Liver (tissue), 9 donors: ENCODE results near the gene SMYD4. TPM values are rescaled to one million over a fixed set of nuclear protein-coding genes. Genes with fewer than 3 reads are reported as not detected.
A peak's percentile ranks its signal among the peaks of the same experiment; 100 is the strongest.

ENCODE experiments used
- DNase-seq: peaks from one replicate; pipeline ENCODE4 v3.0.0-alpha.2; 2017; ENCODE audit warnings: low spot score
- H3K27ac ChIP-seq, 2 donors: one replicate each; pipeline ENCODE4 v1.7.0; 2013; ENCODE audit warnings: inconsistent platforms in 2 of 2, low read length in 2 of 2, control low read depth in 1 of 2, low read depth in 1 of 2, mild to moderate bottlenecking in 1 of 2
- H3K27me3 ChIP-seq, 4 donors: one replicate each; pipeline versions ENCODE4 v1.6.1 to v1.7.0; 2013; ENCODE audit warnings: low read length in 3 of 4, inconsistent platforms in 1 of 4, mild to moderate bottlenecking in 1 of 4, moderate library complexity in 1 of 4; ENCODE audit not compliant: control insufficient read depth in 4 of 4, insufficient read depth in 4 of 4
- H3K36me3 ChIP-seq, 4 donors: one replicate each; pipeline versions ENCODE4 v1.6.1 to v1.7.0; 2013; ENCODE audit warnings: low read length in 3 of 4, mild to moderate bottlenecking in 3 of 4, low read depth in 1 of 4, moderate library complexity in 1 of 4; ENCODE audit not compliant: control insufficient read depth in 4 of 4, insufficient read depth in 3 of 4
- H3K4me1 ChIP-seq, 4 donors: one replicate each; pipeline versions ENCODE4 v1.6.1 to v1.7.0; 2013; ENCODE audit warnings: low read length in 3 of 4, mild to moderate bottlenecking in 3 of 4, moderate library complexity in 1 of 4; ENCODE audit not compliant: control insufficient read depth in 4 of 4, insufficient read depth in 4 of 4
- H3K4me3 ChIP-seq, 3 donors: one replicate each; pipeline versions ENCODE4 v1.6.1 to v1.7.0; 2013; ENCODE audit warnings: low read length in 3 of 3, control low read depth in 1 of 3, low read depth in 1 of 3, mild to moderate bottlenecking in 1 of 3
- H3K9ac ChIP-seq, 2 donors: one replicate each; pipeline ENCODE4 v1.7.0; 2013; ENCODE audit warnings: low read length in 2 of 2, mild to moderate bottlenecking in 2 of 2, moderate library complexity in 2 of 2, control low read depth in 1 of 2, low read depth in 1 of 2
- H3K9me3 ChIP-seq, 4 donors: one replicate each; pipeline versions ENCODE4 v1.6.1 to v1.7.0; 2013; ENCODE audit warnings: low read length in 3 of 4; ENCODE audit not compliant: control insufficient read depth in 4 of 4
- ATF3 ChIP-seq: IDR thresholded peaks from 2 replicates; pipeline ENCODE4 v1.6.1; 2016; ENCODE audit warnings: antibody characterized with exemption
- CTCF ChIP-seq: fragments of 150-350 bp; IDR thresholded peaks from 2 replicates; pipeline ENCODE4 v1.5.1; 2017; ENCODE audit warnings: improper control_type of control experiment, low read depth, low read length; ENCODE audit not compliant: missing input control
- EGR1 ChIP-seq, 2 donors: IDR thresholded peaks; 2 replicates each; pipeline ENCODE4 v1.6.1; 2016 to 2018; ENCODE audit warnings: antibody characterized with exemption in 2 of 2, low read depth in 2 of 2
- FOXA1 ChIP-seq: IDR thresholded peaks from 2 replicates; pipeline ENCODE4 v1.6.1; 2016; ENCODE audit warnings: antibody characterized with exemption
- FOXA2 ChIP-seq: IDR thresholded peaks from 2 replicates; pipeline ENCODE4 v1.6.1; 2016; ENCODE audit warnings: antibody characterized with exemption
- GABPA ChIP-seq, 2 donors: IDR thresholded peaks in 1 of 2; conservative IDR thresholded peaks in 1 of 2; 2 replicates each; pipeline ENCODE4 v1.6.1; 2016; ENCODE audit warnings: antibody characterized with exemption in 2 of 2, mild to moderate bottlenecking in 1 of 2, moderate library complexity in 1 of 2
- HNF4A ChIP-seq, 2 donors: conservative IDR thresholded peaks; 2 replicates each; pipeline ENCODE4 v1.6.1; 2016; ENCODE audit warnings: antibody characterized with exemption in 2 of 2, mild to moderate bottlenecking in 2 of 2
- HNF4G ChIP-seq: IDR thresholded peaks from 2 replicates; pipeline ENCODE4 v1.6.1; 2016; ENCODE audit warnings: antibody characterized with exemption
- JUND ChIP-seq, 2 donors: IDR thresholded peaks; 2 replicates each; pipeline ENCODE4 v1.6.1; 2016; ENCODE audit warnings: antibody characterized with exemption in 2 of 2
- NR2F2 ChIP-seq: IDR thresholded peaks from 2 replicates; pipeline ENCODE4 v1.6.1; 2016; ENCODE audit warnings: antibody characterized with exemption
- RAD21 ChIP-seq, 2 donors: IDR thresholded peaks; 2 replicates each; pipeline ENCODE4 v1.6.1; 2016; ENCODE audit warnings: antibody characterized with exemption in 2 of 2, mild to moderate bottlenecking in 2 of 2
- RXRA ChIP-seq, 2 donors: IDR thresholded peaks; 2 replicates each; pipeline ENCODE4 v1.6.1; 2017 to 2018; ENCODE audit warnings: antibody characterized with exemption in 2 of 2, mild to moderate bottlenecking in 1 of 2
- SP1 ChIP-seq: IDR thresholded peaks from 2 replicates; pipeline ENCODE4 v1.6.1; 2018; ENCODE audit warnings: antibody characterized with exemption, mild to moderate bottlenecking
- TAF1 ChIP-seq: conservative IDR thresholded peaks from 2 replicates; pipeline ENCODE4 v1.6.1; 2016; ENCODE audit warnings: antibody characterized with exemption, mild to moderate bottlenecking
- YY1 ChIP-seq: IDR thresholded peaks from 2 replicates; pipeline ENCODE4 v1.6.1; 2016; ENCODE audit warnings: antibody characterized with exemption, mild to moderate bottlenecking
- ZBTB33 ChIP-seq: IDR thresholded peaks from 2 replicates; pipeline ENCODE4 v1.6.1; 2016; ENCODE audit warnings: antibody characterized with exemption
- WGBS: extraction: QIAGEN DNeasy Blood & Tissue Kit; methylation state at CpG from one replicate; pipeline ENCODE4 v1.1.7; 2013; 5-methylcytosine and 5-hydroxymethylcytosine counted together
- polyA plus RNA-seq, 2 donors: library from polyadenylated mRNA; stranded (reverse) in 1 of 2; unstranded in 1 of 2; fragments of 200-250 nt in 1 of 2; fragments of >200 nt in 1 of 2; fragmentation: Nextera tagmentation in 1 of 2; extraction: Ambion mirVana in 1 of 2; gene quantifications; one replicate each; pipeline versions ENCODE4 v1.2.1 to v1.2.3, GENCODE V29; 2013 to 2015
- total RNA-seq, 2 donors: library from RNA; depleted of rRNA; stranded (reverse); fragments of >200 nt; gene quantifications; one replicate each; pipeline ENCODE4 v1.2.3, GENCODE V29; 2014
- TF ChIP-seq, protein P1 (sequence below): IDR thresholded peaks from 2 replicates; pipeline ENCODE4 v1.6.1; 2016; ENCODE audit warnings: antibody characterized with exemption
- TF ChIP-seq, protein P2 (sequence below): IDR thresholded peaks from 2 replicates; pipeline ENCODE4 v1.6.1; 2016; ENCODE audit warnings: antibody characterized with exemption, mild to moderate bottlenecking
- donor health status: healthy.
- donor health status: healthy.
- donor health status: healthy.
- donor health status: healthy.
- donor health status: healthy.

Gene SMYD4
- total and polyA plus RNA-seq, 4 donors: 2.2 to 9.5 (median 5.2) TPM

DNA sequence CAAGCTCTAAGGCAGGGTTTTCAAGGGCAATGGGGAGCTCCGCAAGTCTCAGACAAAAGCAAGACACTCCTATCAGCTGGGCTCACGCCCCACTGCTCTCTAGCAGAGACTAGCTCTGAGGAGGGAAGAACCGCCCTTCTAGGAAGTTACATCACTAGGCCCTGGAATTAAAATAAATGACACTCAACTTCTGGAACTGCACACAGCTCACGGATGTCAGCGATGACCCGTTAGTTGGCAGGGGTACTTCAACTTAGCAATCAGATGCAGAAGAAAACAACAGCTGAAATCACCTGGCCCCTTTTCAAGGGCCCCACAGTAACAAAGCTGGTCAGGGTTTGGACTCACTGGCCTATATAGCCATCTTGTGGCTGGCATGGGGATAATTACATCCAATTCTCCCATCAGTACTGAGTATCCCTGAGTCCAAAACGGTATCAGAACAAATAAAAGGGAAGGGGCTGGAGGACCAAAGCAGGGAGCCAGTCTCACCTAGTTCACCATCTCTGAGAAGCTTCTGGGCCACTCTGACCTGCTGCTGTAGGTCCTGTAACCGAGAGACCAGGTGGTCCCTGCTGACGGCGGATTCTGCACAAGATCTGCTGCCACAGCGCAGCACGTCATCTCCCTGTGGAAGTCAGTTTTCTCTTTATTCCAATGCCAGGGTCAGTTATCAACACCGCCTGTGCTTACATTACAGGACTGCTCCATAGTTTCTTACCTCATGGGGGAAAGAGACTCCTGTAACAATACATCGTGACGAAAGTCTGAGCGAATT, 45.7 kb downstream of the SMYD4 start:
- TF ChIP-seq HNF4A (conservative IDR thresholded peaks at IDR 0.05) (peak; percentile 42 to 44), JUND (IDR thresholded peaks at IDR 0.05) (peak; percentile 36 to 67), RXRA (IDR thresholded peaks at IDR 0.05) (peak; percentile 61 to 72), SP1 (peak; percentile 66), NR2F2 (peak; percentile 76), EGR1 (IDR thresholded peaks at IDR 0.05; ENCODE audit: low read depth in 2 of 2) (no peak), ATF3 (peak; percentile 48), TAF1 (no peak), ZBTB33 (no peak), CTCF (peak; percentile 80), GABPA (IDR thresholded peaks at IDR 0.05 in 1 of 2, conservative IDR thresholded peaks at IDR 0.05 in 1 of 2) (peak in 1 of 2 donors; percentile 68), YY1 (peak; percentile 27), FOXA2 (no peak), HNF4G (peak; percentile 5), FOXA1 (no peak), RAD21 (IDR thresholded peaks at IDR 0.05) (peak; percentile 95)
- TF ChIP-seq, protein P1, sequence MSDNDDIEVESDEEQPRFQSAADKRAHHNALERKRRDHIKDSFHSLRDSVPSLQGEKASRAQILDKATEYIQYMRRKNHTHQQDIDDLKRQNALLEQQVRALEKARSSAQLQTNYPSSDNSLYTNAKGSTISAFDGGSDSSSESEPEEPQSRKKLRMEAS: peak; percentile 52
- TF ChIP-seq, protein P2, sequence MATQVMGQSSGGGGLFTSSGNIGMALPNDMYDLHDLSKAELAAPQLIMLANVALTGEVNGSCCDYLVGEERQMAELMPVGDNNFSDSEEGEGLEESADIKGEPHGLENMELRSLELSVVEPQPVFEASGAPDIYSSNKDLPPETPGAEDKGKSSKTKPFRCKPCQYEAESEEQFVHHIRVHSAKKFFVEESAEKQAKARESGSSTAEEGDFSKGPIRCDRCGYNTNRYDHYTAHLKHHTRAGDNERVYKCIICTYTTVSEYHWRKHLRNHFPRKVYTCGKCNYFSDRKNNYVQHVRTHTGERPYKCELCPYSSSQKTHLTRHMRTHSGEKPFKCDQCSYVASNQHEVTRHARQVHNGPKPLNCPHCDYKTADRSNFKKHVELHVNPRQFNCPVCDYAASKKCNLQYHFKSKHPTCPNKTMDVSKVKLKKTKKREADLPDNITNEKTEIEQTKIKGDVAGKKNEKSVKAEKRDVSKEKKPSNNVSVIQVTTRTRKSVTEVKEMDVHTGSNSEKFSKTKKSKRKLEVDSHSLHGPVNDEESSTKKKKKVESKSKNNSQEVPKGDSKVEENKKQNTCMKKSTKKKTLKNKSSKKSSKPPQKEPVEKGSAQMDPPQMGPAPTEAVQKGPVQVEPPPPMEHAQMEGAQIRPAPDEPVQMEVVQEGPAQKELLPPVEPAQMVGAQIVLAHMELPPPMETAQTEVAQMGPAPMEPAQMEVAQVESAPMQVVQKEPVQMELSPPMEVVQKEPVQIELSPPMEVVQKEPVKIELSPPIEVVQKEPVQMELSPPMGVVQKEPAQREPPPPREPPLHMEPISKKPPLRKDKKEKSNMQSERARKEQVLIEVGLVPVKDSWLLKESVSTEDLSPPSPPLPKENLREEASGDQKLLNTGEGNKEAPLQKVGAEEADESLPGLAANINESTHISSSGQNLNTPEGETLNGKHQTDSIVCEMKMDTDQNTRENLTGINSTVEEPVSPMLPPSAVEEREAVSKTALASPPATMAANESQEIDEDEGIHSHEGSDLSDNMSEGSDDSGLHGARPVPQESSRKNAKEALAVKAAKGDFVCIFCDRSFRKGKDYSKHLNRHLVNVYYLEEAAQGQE: peak; percentile 35
- Histone ChIP-seq H3K27ac (peak overlapping the region; percentile 77 to 83), H3K9ac (peak overlapping the region; percentile 56 to 79), H3K36me3 (peaks cover 1 to 14% (median 8%) of the 10 kb centered on the region in 4 donors), H3K4me1 (peaks cover 0 to 26% (median 12%) of the 10 kb centered on the region in 4 donors), H3K9me3 (no peaks in the 10 kb centered on the region), H3K27me3 (no peaks in the 10 kb centered on the region), H3K4me3 (no peak overlapping the region)
- peak; percentile 57 for DNase-seq
- 58% methylated on average over 16 of the region's 16 CpGs for WGBS
